ENCODE results near the gene MAP2K3. TPM values are rescaled to one million over a fixed set of nuclear protein-coding genes. Genes with fewer than 3 reads are reported as not detected.

The MAP2K3 gene
- polyA plus RNA-seq, 1 donor (not counting 4 experiments of a cell fraction or from before 2014, with no cell fraction given): 22.4 TPM

DNA sequence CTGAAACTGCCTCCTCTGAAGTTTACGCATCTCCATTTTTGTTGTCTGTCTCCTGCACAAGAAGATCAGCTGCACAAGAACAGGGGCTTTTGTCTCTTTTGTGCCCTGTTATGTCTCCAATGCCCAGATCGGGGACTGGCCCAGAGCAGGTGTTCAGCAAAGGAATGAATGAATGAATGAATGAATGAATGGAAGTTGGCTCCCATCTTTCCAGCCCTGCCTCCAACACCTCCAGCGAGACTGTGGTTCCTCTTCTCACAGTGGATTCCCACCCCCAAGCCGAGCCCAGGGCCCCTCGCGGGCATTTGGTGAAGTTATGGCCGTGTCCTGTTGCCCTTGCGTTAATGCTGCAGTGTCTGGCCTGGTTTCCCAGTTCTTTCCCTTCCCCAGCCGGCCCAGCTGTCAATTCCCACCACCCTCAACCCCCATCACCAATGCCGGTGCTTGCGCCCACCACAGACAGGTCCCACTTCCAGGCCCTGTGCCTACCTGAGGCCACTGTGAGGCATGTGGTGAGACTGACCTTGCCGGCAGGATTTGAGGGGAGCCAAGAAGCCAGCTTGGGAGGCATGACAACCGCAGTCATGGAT is 70.4 kb downstream of the MAP2K3 start:
- Histone ChIP-seq H3K9ac (ENCODE audit: control insufficient read depth, extremely low read depth, insufficient read depth, low read length) (no peak overlapping the region), H3K36me3 (ENCODE audit: control insufficient read depth in 2 of 2, extremely low read depth in 1 of 2, insufficient read depth in 2 of 2, low read length in 2 of 2) (no peaks in the 10 kb centered on the region), H3K27ac (ENCODE audit: control insufficient read depth, insufficient read depth, low read length) (no peak overlapping the region), H3K27me3 (ENCODE audit: control insufficient read depth, extremely low read depth, insufficient read depth, low read length) (peaks cover 6% of the 10 kb centered on the region), H3K4me3 (ENCODE audit: control insufficient read depth in 2 of 3, extremely low read depth in 1 of 3, insufficient read depth in 2 of 3, low read depth in 1 of 3, low read length in 3 of 3) (no peak overlapping the region), H2AFZ (ENCODE audit: control insufficient read depth, low read length) (no peak overlapping the region), H3K4me2 (ENCODE audit: control insufficient read depth, extremely low read depth, insufficient read depth, low read depth, low read length) (no peak overlapping the region), H3K4me1 (ENCODE audit: control insufficient read depth, extremely low read depth, insufficient read depth, low read length) (no peaks in the 10 kb centered on the region), H3K9me3 (ENCODE audit: control insufficient read depth, low read depth, low read length) (no peaks in the 10 kb centered on the region), H4K20me1 (ENCODE audit: control insufficient read depth, extremely low read depth, insufficient read depth, low read length) (peaks cover 3% of the 10 kb centered on the region), H3K79me2 (ENCODE audit: control insufficient read depth, insufficient read depth, low read length) (no peaks in the 10 kb centered on the region), H3K9me1 (ENCODE audit: control insufficient read depth, extremely low read depth, insufficient read depth, low read length) (no peaks in the 10 kb centered on the region)
- TF ChIP-seq, protein P1, sequence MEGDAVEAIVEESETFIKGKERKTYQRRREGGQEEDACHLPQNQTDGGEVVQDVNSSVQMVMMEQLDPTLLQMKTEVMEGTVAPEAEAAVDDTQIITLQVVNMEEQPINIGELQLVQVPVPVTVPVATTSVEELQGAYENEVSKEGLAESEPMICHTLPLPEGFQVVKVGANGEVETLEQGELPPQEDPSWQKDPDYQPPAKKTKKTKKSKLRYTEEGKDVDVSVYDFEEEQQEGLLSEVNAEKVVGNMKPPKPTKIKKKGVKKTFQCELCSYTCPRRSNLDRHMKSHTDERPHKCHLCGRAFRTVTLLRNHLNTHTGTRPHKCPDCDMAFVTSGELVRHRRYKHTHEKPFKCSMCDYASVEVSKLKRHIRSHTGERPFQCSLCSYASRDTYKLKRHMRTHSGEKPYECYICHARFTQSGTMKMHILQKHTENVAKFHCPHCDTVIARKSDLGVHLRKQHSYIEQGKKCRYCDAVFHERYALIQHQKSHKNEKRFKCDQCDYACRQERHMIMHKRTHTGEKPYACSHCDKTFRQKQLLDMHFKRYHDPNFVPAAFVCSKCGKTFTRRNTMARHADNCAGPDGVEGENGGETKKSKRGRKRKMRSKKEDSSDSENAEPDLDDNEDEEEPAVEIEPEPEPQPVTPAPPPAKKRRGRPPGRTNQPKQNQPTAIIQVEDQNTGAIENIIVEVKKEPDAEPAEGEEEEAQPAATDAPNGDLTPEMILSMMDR (optimal IDR thresholded peaks at IDR 0.05 in 1 of 3, IDR thresholded peaks at IDR 0.05 in 1 of 3, conservative IDR thresholded peaks at IDR 0.05 in 1 of 3; ENCODE audit: extremely low read depth in 1 of 3, insufficient read depth in 2 of 3, low read length in 3 of 3): no peak
- no peak for TF ChIP-seq EZH2 (IDR thresholded peaks at IDR 0.05; ENCODE audit: low read length)
- dilution Hi-C loops (cut with MboI; ENCODE audit: extremely low pct_ligation_motif_present, low sequenced_read_pairs): no loop called here
- no peak for FAIRE-seq
- DNase-seq (ENCODE audit: low read depth, low spot score): no peak

DNA sequence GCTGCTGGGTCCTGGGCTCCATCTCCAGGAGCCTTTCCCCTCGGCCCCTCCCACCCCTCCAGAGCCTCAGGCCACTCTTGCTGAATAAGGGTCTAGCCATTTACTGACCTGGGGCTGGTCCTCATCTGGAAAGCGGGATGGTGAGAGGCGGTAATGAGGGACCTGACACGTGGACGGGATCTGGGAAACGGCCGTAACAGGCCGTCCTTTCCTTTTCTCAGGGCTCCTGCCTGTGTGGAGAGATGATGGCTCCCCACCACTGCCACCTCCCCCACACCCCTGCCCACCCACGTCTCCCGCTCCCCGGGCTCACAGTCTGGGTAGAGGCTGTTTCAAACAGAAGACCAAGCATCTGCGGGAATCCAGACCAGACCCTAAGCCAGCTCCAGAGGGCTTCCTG is 71.1 kb downstream of the MAP2K3 start:
- no peak overlapping the region for H3K4me3 ChIP-seq (ENCODE audit: control insufficient read depth in 2 of 3, extremely low read depth in 1 of 3, insufficient read depth in 2 of 3, low read depth in 1 of 3, low read length in 3 of 3)
- H4K20me1 ChIP-seq (ENCODE audit: control insufficient read depth, extremely low read depth, insufficient read depth, low read length): peaks cover 3% of the 10 kb centered on the region
- no peaks in the 10 kb centered on the region for H3K79me2 ChIP-seq (ENCODE audit: control insufficient read depth, insufficient read depth, low read length)
- H3K27me3 ChIP-seq (ENCODE audit: control insufficient read depth, extremely low read depth, insufficient read depth, low read length): peaks cover 6% of the 10 kb centered on the region
- TF ChIP-seq, protein P1 (optimal IDR thresholded peaks at IDR 0.05 in 1 of 3, IDR thresholded peaks at IDR 0.05 in 1 of 3, conservative IDR thresholded peaks at IDR 0.05 in 1 of 3; ENCODE audit: extremely low read depth in 1 of 3, insufficient read depth in 2 of 3, low read length in 3 of 3): no peak
- no peak for TF ChIP-seq EZH2 (IDR thresholded peaks at IDR 0.05; ENCODE audit: low read length)
- H3K4me2 ChIP-seq (ENCODE audit: control insufficient read depth, extremely low read depth, insufficient read depth, low read depth, low read length): no peak overlapping the region
- H3K36me3 ChIP-seq (ENCODE audit: control insufficient read depth in 2 of 2, extremely low read depth in 1 of 2, insufficient read depth in 2 of 2, low read length in 2 of 2): no peaks in the 10 kb centered on the region
- no peaks in the 10 kb centered on the region for H3K4me1 ChIP-seq (ENCODE audit: control insufficient read depth, extremely low read depth, insufficient read depth, low read length)
- FAIRE-seq (no peak), DNase-seq (ENCODE audit: low read depth, low spot score) (no peak)
- no peak overlapping the region for H2AFZ ChIP-seq (ENCODE audit: control insufficient read depth, low read length)
- no peak overlapping the region for H3K27ac ChIP-seq (ENCODE audit: control insufficient read depth, insufficient read depth, low read length)
- no peaks in the 10 kb centered on the region for H3K9me1 ChIP-seq (ENCODE audit: control insufficient read depth, extremely low read depth, insufficient read depth, low read length)
- H3K9ac ChIP-seq (ENCODE audit: control insufficient read depth, extremely low read depth, insufficient read depth, low read length): no peak overlapping the region
- H3K9me3 ChIP-seq (ENCODE audit: control insufficient read depth, low read depth, low read length): no peaks in the 10 kb centered on the region
- dilution Hi-C loops (cut with MboI; ENCODE audit: extremely low pct_ligation_motif_present, low sequenced_read_pairs): no loop called here
